ENCODE results near the gene MAP2K1.
"Not testable (repeated sequence)": the region's sequence is repeated elsewhere in the genome, so short reads cannot be mapped to it uniquely, and the experiment has no call there.

The MAP2K1 gene

GRCh38 chr15:66386204-66387123 is at the start of gene MAP2K1:
Gene MAP2K1 (plus strand): TSS chr15:66386912. CDS start chr15:66387348, 436 bp downstream.
- Histone ChIP-seq H3K9me3 (ENCODE audit: low read depth, low read length) (no peaks in the 10 kb centered on the region), H3K36me3 (ENCODE audit: insufficient read depth, low read length) (no peaks in the 10 kb centered on the region), H3K4me3 (peak within 1 kb of the TSS; percentile 96), H3K9ac (ENCODE audit: insufficient read length) (peak within 1 kb of the TSS; percentile 87), H3K27ac (peak within 1 kb of the TSS; percentile 65; the same call in 1 of the 2 replicates)
- TF ChIP-seq FOXP2 (optimal IDR thresholded peaks at IDR 0.05; ENCODE audit: control extremely low read depth, extremely low read length, insufficient read depth): peak; percentile 38
- peak; percentile 83 for TF ChIP-seq POLR2AphosphoS5 (IDR thresholded peaks at IDR 0.05; ENCODE audit: borderline replicate concordance, low read depth, low read length)
- no peak for TF ChIP-seq EZH2 (IDR thresholded peaks at IDR 0.05)
- DNase-seq (ENCODE audit: low read depth, low spot score): peak; percentile 65

- not testable (repeated sequence) for H3K4me3 ChIP-seq; H3K27ac ChIP-seq; H3K9ac ChIP-seq (ENCODE audit: insufficient read length); H3K9me3 ChIP-seq (ENCODE audit: low read depth, low read length); DNase-seq (ENCODE audit: low read depth, low spot score)
- peaks cover 74% of the 10 kb centered on the region for H3K36me3 ChIP-seq (ENCODE audit: insufficient read depth, low read length)
Observed at GRCh38 chr15:66348530-66348929, 38.2 kb upstream of the MAP2K1 start.

- H3K27ac ChIP-seq: peak overlapping the region; percentile 58; the same call in 1 of the 2 replicates
- H3K9me3 ChIP-seq (ENCODE audit: low read depth, low read length): no peaks in the 10 kb centered on the region
- peak overlapping the region; percentile 96 for H3K9ac ChIP-seq (ENCODE audit: insufficient read length)
- H3K36me3 ChIP-seq (ENCODE audit: insufficient read depth, low read length): peaks cover 24% of the 10 kb centered on the region
- peak overlapping the region; percentile 83 for H3K4me3 ChIP-seq
- DNase-seq (ENCODE audit: low read depth, low spot score): no peak
- TF ChIP-seq FOXP2 (optimal IDR thresholded peaks at IDR 0.05; ENCODE audit: control extremely low read depth, extremely low read length, insufficient read depth) (no peak), EZH2 (IDR thresholded peaks at IDR 0.05) (no peak), POLR2AphosphoS5 (IDR thresholded peaks at IDR 0.05; ENCODE audit: borderline replicate concordance, low read depth, low read length) (no peak)
Observed at GRCh38 chr15:66356077-66356358, 30.7 kb upstream of the MAP2K1 start.

GRCh38 chr15:66356359-66357236 is 30.1 kb upstream of the MAP2K1 start, which contains the start of gene TIPIN:
Gene TIPIN (minus strand): TSS chr15:66356685. CDS start chr15:66352947, 3,738 bp downstream.
- peak within 1 kb of the TSS; percentile 78 for H3K27ac ChIP-seq
- no peaks in the 10 kb centered on the region for H3K9me3 ChIP-seq (ENCODE audit: low read depth, low read length)
- H3K9ac ChIP-seq (ENCODE audit: insufficient read length): peak within 1 kb of the TSS; percentile 96
- H3K4me3 ChIP-seq: peak within 1 kb of the TSS; percentile 83
- DNase-seq (ENCODE audit: low read depth, low spot score): peak; percentile 86
- peaks cover 18% of the 10 kb centered on the region for H3K36me3 ChIP-seq (ENCODE audit: insufficient read depth, low read length)
- peak; percentile 98 for TF ChIP-seq POLR2AphosphoS5 (IDR thresholded peaks at IDR 0.05; ENCODE audit: borderline replicate concordance, low read depth, low read length)
- TF ChIP-seq EZH2 (IDR thresholded peaks at IDR 0.05): no peak
- TF ChIP-seq FOXP2 (optimal IDR thresholded peaks at IDR 0.05; ENCODE audit: control extremely low read depth, extremely low read length, insufficient read depth): peak; percentile 78

GRCh38 chr15:66359740-66360139 is 27.0 kb upstream of the MAP2K1 start:
- Histone ChIP-seq H3K9ac (ENCODE audit: insufficient read length) (no peak overlapping the region), H3K9me3 (ENCODE audit: low read depth, low read length) (no peaks in the 10 kb centered on the region), H3K4me3 (no peak overlapping the region), H3K27ac (no peak overlapping the region), H3K36me3 (ENCODE audit: insufficient read depth, low read length) (no peaks in the 10 kb centered on the region)
- DNase-seq (ENCODE audit: low read depth, low spot score): no peak
- TF ChIP-seq POLR2AphosphoS5 (IDR thresholded peaks at IDR 0.05; ENCODE audit: borderline replicate concordance, low read depth, low read length) (no peak), EZH2 (IDR thresholded peaks at IDR 0.05) (no peak), FOXP2 (optimal IDR thresholded peaks at IDR 0.05; ENCODE audit: control extremely low read depth, extremely low read length, insufficient read depth) (no peak)

- not testable (repeated sequence) for H3K36me3 ChIP-seq (ENCODE audit: insufficient read depth, low read length); DNase-seq (ENCODE audit: low read depth, low spot score); H3K4me3 ChIP-seq; H3K9ac ChIP-seq (ENCODE audit: insufficient read length); H3K9me3 ChIP-seq (ENCODE audit: low read depth, low read length); H3K27ac ChIP-seq
Observed at GRCh38 chr15:66361745-66362460, 24.8 kb upstream of the MAP2K1 start.

- Histone ChIP-seq H3K4me3 (no peak overlapping the region), H3K27ac (no peak overlapping the region), H3K9me3 (ENCODE audit: low read depth, low read length) (no peaks in the 10 kb centered on the region), H3K9ac (ENCODE audit: insufficient read length) (no peak overlapping the region), H3K36me3 (ENCODE audit: insufficient read depth, low read length) (no peaks in the 10 kb centered on the region)
- no peak for DNase-seq (ENCODE audit: low read depth, low spot score)
- no peak for TF ChIP-seq POLR2AphosphoS5 (IDR thresholded peaks at IDR 0.05; ENCODE audit: borderline replicate concordance, low read depth, low read length)
- TF ChIP-seq FOXP2 (optimal IDR thresholded peaks at IDR 0.05; ENCODE audit: control extremely low read depth, extremely low read length, insufficient read depth): no peak
- no peak for TF ChIP-seq EZH2 (IDR thresholded peaks at IDR 0.05)
Observed at GRCh38 chr15:66362776-66363175, 23.9 kb upstream of the MAP2K1 start.

- no peak for DNase-seq (ENCODE audit: low read depth, low spot score)
- H3K36me3 ChIP-seq (ENCODE audit: insufficient read depth, low read length): no peaks in the 10 kb centered on the region
- H3K4me3 ChIP-seq: no peak overlapping the region
- no peak overlapping the region for H3K27ac ChIP-seq
- H3K9me3 ChIP-seq (ENCODE audit: low read depth, low read length): no peaks in the 10 kb centered on the region
- no peak overlapping the region for H3K9ac ChIP-seq (ENCODE audit: insufficient read length)
- TF ChIP-seq EZH2 (IDR thresholded peaks at IDR 0.05) (no peak), FOXP2 (optimal IDR thresholded peaks at IDR 0.05; ENCODE audit: control extremely low read depth, extremely low read length, insufficient read depth) (no peak), POLR2AphosphoS5 (IDR thresholded peaks at IDR 0.05; ENCODE audit: borderline replicate concordance, low read depth, low read length) (no peak)
Observed at GRCh38 chr15:66364944-66365528, 21.7 kb upstream of the MAP2K1 start.
